GM21737 (cell line): Measurements from ENCODE around the gene PTP4A2.

Source experiments
- ATAC-seq: cut with Tn5 transposase; IDR thresholded peaks from one replicate; pipeline ENCODE4 v1.9.1; 2021; ENCODE audit warnings: mild to moderate bottlenecking, moderate library complexity; ENCODE audit not compliant: unreplicated experiment

The PTP4A2 gene

GRCh38 chr1:31891280-31891679, 46.9 kb downstream of the PTP4A2 start:
- no peak for ATAC-seq

GRCh38 chr1:31888291-31888690, 49.9 kb downstream of the PTP4A2 start:
- no peak for ATAC-seq

GRCh38 chr1:31886866-31887265, 51.3 kb downstream of the PTP4A2 start:
- no peak for ATAC-seq

- no peak for ATAC-seq
Measured at GRCh38 chr1:31885851-31886250, 52.3 kb downstream of the PTP4A2 start.

GRCh38 chr1:31883357-31883942, 54.7 kb downstream of the PTP4A2 start:
- ATAC-seq: no peak

- ATAC-seq: no peak
Measured at GRCh38 chr1:31881688-31882000, 56.5 kb downstream of the PTP4A2 start.

- no peak for ATAC-seq
Measured at GRCh38 chr1:31880957-31881687, 57.0 kb downstream of the PTP4A2 start.

- ATAC-seq: no peak
Measured at GRCh38 chr1:31879981-31880608, 58.1 kb downstream of the PTP4A2 start.

- no peak for ATAC-seq
Measured at GRCh38 chr1:31878058-31878457, 60.1 kb downstream of the PTP4A2 start.

GRCh38 chr1:31877544-31877943, 60.6 kb downstream of the PTP4A2 start:
- ATAC-seq: no peak

- no peak for ATAC-seq
Measured at GRCh38 chr1:31875636-31876236, 62.4 kb downstream of the PTP4A2 start.

GRCh38 chr1:31874942-31875341, 63.2 kb downstream of the PTP4A2 start:
- no peak for ATAC-seq

- ATAC-seq: no peak
Measured at GRCh38 chr1:31872658-31873636, 65.2 kb downstream of the PTP4A2 start.

GRCh38 chr1:31871703-31872102, 66.5 kb downstream of the PTP4A2 start:
- no peak for ATAC-seq

GRCh38 chr1:31870086-31870736, 68.0 kb downstream of the PTP4A2 start:
- ATAC-seq: no peak

- no peak for ATAC-seq
Measured at GRCh38 chr1:31869449-31869848, 68.7 kb downstream of the PTP4A2 start.

- ATAC-seq: no peak
Measured at GRCh38 chr1:31868862-31869261, 69.3 kb downstream of the PTP4A2 start.

- ATAC-seq: no peak
Measured at GRCh38 chr1:31867546-31867945, 70.6 kb downstream of the PTP4A2 start.

- ATAC-seq: no peak
Measured at GRCh38 chr1:31866450-31867032, 71.6 kb downstream of the PTP4A2 start.
